Neural progenitor cell (in vitro differentiated cells): Measurements from ENCODE around the gene R3HDM2. TPM values are rescaled to one million over a fixed set of nuclear protein-coding genes. Genes with fewer than 3 reads are reported as not detected.

ENCODE experiments used
- DNase-seq: peaks from one replicate; pipeline ENCODE4 v3.0.0-alpha.2; 2016; ENCODE audit warnings: low spot score
- H2AFZ ChIP-seq: fragments of 200-600 bp; sonication (generic); replicated peaks from 2 replicates; pipeline ENCODE4 v1.6.1; 2016; ENCODE audit warnings: antibody characterized with exemption
- H3F3A ChIP-seq: fragments of 200-600 bp; sonication (generic); 2 replicates; pipeline ENCODE4 v1.6.1; 2016; ENCODE audit warnings: antibody characterized with exemption, low read depth
- H3K27ac ChIP-seq: fragments of 200-600 bp; sonication (generic); 2 replicates; pipeline ENCODE4 v1.5.1; 2016; ENCODE audit warnings: mild to moderate bottlenecking
- H3K27me3 ChIP-seq: fragments of 200-600 bp; sonication (generic); 2 replicates; pipeline ENCODE4 v1.6.1; 2016; ENCODE audit warnings: mild to moderate bottlenecking, moderate library complexity
- H3K36me3 ChIP-seq: fragments of 200-600 bp; sonication (generic); 2 replicates; pipeline ENCODE4 v1.5.1; 2016
- H3K4me1 ChIP-seq: fragments of 200-600 bp; sonication (generic); 2 replicates; pipeline ENCODE4 v1.6.1; 2016; ENCODE audit warnings: mixed run types
- H3K4me2 ChIP-seq: fragments of 200-600 bp; sonication (generic); 2 replicates; pipeline ENCODE4 v1.6.1; 2016
- H3K4me3 ChIP-seq: fragments of 200-600 bp; sonication (generic); 2 replicates; pipeline ENCODE4 v1.5.1; 2016
- H3K79me2 ChIP-seq: fragments of 200-600 bp; sonication (generic); 2 replicates; pipeline ENCODE4 v1.6.1; 2016; ENCODE audit warnings: low read depth
- H3K9ac ChIP-seq: fragments of 200-600 bp; sonication (generic); 2 replicates; pipeline ENCODE4 v1.6.1; 2016
- H3K9me3 ChIP-seq: fragments of 200-600 bp; sonication (generic); 2 replicates; pipeline ENCODE4 v1.5.1; 2016; ENCODE audit warnings: low read depth
- H4K20me1 ChIP-seq: fragments of 200-600 bp; sonication (generic); 2 replicates; pipeline ENCODE4 v1.6.1; 2016; ENCODE audit warnings: low read depth
- H3K27ac Mint-ChIP-seq: 3 replicates; pipeline ENCODE4 v1.8.0; 2021; ENCODE audit warnings: mixed read lengths
- H3K27me3 Mint-ChIP-seq: 2 replicates; pipeline ENCODE4 v1.8.0; 2022; ENCODE audit warnings: low read depth, mild to moderate bottlenecking, inconsistent platforms, moderate library complexity, mixed read lengths; ENCODE audit not compliant: insufficient read depth
- H3K36me3 Mint-ChIP-seq: 3 replicates; pipeline ENCODE4 v1.8.0; 2021; ENCODE audit warnings: mixed read lengths
- H3K4me1 Mint-ChIP-seq: 3 replicates; pipeline ENCODE4 v1.8.0; 2021; ENCODE audit warnings: mixed read lengths
- H3K4me3 Mint-ChIP-seq: 3 replicates; pipeline ENCODE4 v1.8.0; 2021; ENCODE audit warnings: mild to moderate bottlenecking, moderate library complexity, mixed read lengths
- H3K9me3 Mint-ChIP-seq: 3 replicates; pipeline ENCODE4 v1.8.0; 2020; ENCODE audit warnings: mixed read lengths
- CTCF ChIP-seq: fragments of 200-600 bp; sonication (generic); IDR thresholded peaks from 2 replicates; pipeline ENCODE4 v1.5.1; 2017; ENCODE audit warnings: antibody characterized with exemption, mild to moderate bottlenecking
- EZH2 ChIP-seq: fragments of 200-600 bp; sonication (generic); IDR thresholded peaks from 2 replicates; pipeline ENCODE4 v1.6.1; 2017; ENCODE audit warnings: antibody characterized with exemption, mild to moderate bottlenecking, moderate library complexity
- EZH2phosphoT487 ChIP-seq: fragments of 200-600 bp; sonication (generic); IDR thresholded peaks from 2 replicates; pipeline ENCODE4 v1.6.1; 2017; ENCODE audit warnings: antibody characterized with exemption
- total RNA-seq: library from RNA; depleted of rRNA; stranded (reverse); fragments of >200 nt; gene quantifications from 2 replicates; pipeline ENCODE4 v1.2.3, GENCODE V29; 2015; ENCODE audit warnings: low replicate concordance

Gene R3HDM2
- total RNA-seq, 1 donor from 2014 or later, result 40.0 TPM

- Mint-ChIP-seq H3K27ac (no peak within 1 kb of the TSS), H3K36me3 (peaks cover 10% of the 10 kb centered on the region), H3K4me1 (peaks cover 3% of the 10 kb centered on the region), H3K4me3 (no peak within 1 kb of the TSS), H3K27me3 (peaks cover 4% of the 10 kb centered on the region), H3K9me3 (peaks cover 2% of the 10 kb centered on the region)
- Histone ChIP-seq H3K9ac (no peak within 1 kb of the TSS), H4K20me1 (no peaks in the 10 kb centered on the region), H3K36me3 (no peaks in the 10 kb centered on the region), H3F3A (peaks cover 7% of the 10 kb centered on the region), H3K4me2 (no peak within 1 kb of the TSS), H3K79me2 (no peaks in the 10 kb centered on the region), H3K4me1 (peaks cover 5% of the 10 kb centered on the region), H3K9me3 (no peaks in the 10 kb centered on the region), H3K27ac (no peak within 1 kb of the TSS), H3K27me3 (no peaks in the 10 kb centered on the region), H2AFZ (no peak within 1 kb of the TSS), H3K4me3 (no peak within 1 kb of the TSS)
- DNase-seq, result no peak
- TF ChIP-seq EZH2phosphoT487, result no peak
- no peak for TF ChIP-seq EZH2
- no peak for TF ChIP-seq CTCF
These were observed 179.9 kb downstream of the R3HDM2 start, which contains the start of gene STAC3 for GRCh38 chr12:57250956-57251355. Gene STAC3, minus strand, starts transcription at chr12:57251187. Its CDS starts 1,551 bp downstream, at chr12:57249636.

DNA sequence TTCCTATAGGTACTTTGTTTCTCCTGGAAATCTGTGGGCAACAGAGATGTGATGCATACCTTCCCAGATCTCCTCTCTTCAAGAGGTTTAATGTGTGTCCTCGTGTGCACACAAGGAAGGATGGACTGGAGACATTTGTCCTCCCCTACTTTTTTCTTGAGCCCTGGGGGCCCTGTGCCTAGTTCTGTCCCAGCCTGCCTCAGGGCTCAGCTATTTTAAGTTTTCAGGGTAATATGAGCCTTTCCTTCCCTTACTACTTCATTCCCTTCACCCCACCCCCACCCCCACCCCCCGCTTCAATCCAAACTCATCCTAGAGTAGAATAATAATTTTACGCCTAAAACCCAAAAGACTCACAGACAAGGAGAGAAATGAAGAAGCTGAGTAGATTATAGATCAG, 180.3 kb downstream of the R3HDM2 start:
- Mint-ChIP-seq H3K27ac (no peak overlapping the region), H3K9me3 (peaks cover 2% of the 10 kb centered on the region), H3K4me3 (no peak overlapping the region), H3K27me3 (peaks cover 4% of the 10 kb centered on the region), H3K4me1 (peaks cover 3% of the 10 kb centered on the region), H3K36me3 (peaks cover 6% of the 10 kb centered on the region)
- Histone ChIP-seq H3K27me3 (no peaks in the 10 kb centered on the region), H2AFZ (no peak overlapping the region), H3K79me2 (no peaks in the 10 kb centered on the region), H3K9me3 (no peaks in the 10 kb centered on the region), H3K27ac (no peak overlapping the region), H3K4me1 (peaks cover 5% of the 10 kb centered on the region), H3K9ac (no peak overlapping the region), H3K36me3 (no peaks in the 10 kb centered on the region), H3F3A (peaks cover 7% of the 10 kb centered on the region), H3K4me2 (no peak overlapping the region), H4K20me1 (no peaks in the 10 kb centered on the region), H3K4me3 (no peak overlapping the region)
- TF ChIP-seq EZH2, result no peak
- no peak for TF ChIP-seq CTCF
- TF ChIP-seq EZH2phosphoT487, result no peak
- DNase-seq, result no peak

DNA sequence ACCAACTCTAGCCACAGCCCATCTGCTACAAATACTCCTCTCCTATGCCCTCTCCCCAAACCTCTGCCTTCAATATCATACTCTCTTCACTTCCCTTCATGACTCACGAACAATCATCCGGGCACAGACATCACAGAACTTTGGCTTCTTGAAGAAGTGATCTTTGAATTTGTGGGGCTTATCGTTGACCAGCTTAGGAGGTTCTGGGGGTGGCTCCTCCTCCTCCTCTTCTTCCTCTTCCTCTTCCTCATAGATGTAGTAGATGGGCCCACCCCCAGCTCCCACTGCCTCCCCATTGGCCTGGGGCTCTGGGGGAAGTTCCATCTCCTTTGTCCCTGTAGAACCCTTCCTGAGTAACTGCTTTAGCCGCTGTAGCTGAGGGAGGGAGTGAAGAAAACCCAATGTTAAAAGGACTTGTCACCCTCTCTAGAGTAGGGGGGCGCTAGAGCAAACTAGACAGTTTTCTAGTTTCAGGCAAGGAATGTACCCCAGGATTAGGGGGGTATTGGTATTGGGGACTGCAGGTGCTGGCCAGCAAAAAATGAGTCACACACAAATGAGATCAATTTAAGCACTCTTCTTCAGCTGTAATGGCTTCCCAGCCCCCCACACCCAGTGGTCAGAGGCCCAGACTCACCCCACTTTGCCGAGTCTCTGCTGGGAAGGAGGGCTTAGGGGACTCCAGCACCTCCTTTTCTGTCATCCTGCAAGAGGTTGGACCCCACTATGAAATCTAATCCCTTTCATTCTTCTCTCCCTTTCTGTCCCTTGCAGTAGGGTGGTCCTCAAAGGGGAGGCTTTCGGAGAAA, 181.7 kb downstream of the R3HDM2 start:
- DNase-seq, result no peak
- Mint-ChIP-seq H3K9me3 (peaks cover 2% of the 10 kb centered on the region), H3K27me3 (peaks cover 7% of the 10 kb centered on the region), H3K27ac (no peak overlapping the region), H3K36me3 (peaks cover 4% of the 10 kb centered on the region), H3K4me1 (peaks cover 8% of the 10 kb centered on the region), H3K4me3 (no peak overlapping the region)
- Histone ChIP-seq H3K27ac (no peak overlapping the region), H3K9me3 (no peaks in the 10 kb centered on the region), H3K4me2 (no peak overlapping the region), H3K36me3 (no peaks in the 10 kb centered on the region), H3F3A (peaks cover 17% of the 10 kb centered on the region), H3K27me3 (peaks cover 4% of the 10 kb centered on the region), H3K4me1 (peaks cover 5% of the 10 kb centered on the region), H3K9ac (no peak overlapping the region), H3K79me2 (no peaks in the 10 kb centered on the region), H2AFZ (no peak overlapping the region), H3K4me3 (no peak overlapping the region), H4K20me1 (no peaks in the 10 kb centered on the region)
- TF ChIP-seq EZH2phosphoT487, result no peak
- no peak for TF ChIP-seq CTCF
- no peak for TF ChIP-seq EZH2
